Fibroblast of villous mesenchyme (primary cell): ENCODE results near the gene RFPL3. TPM values are rescaled to one million over a fixed set of nuclear protein-coding genes. Genes with fewer than 3 reads are reported as not detected.
"Not testable (repeated sequence)": the region's sequence is repeated elsewhere in the genome, so short reads cannot be mapped to it uniquely, and the experiment has no call there.

Experiments
- DNase-seq: peaks from one replicate; pipeline ENCODE4 v3.0.0-alpha.2; 2010; ENCODE audit warnings: low read depth
- H3K4me3 ChIP-seq: 2 replicates; pipeline ENCODE4 v1.5.1; 2011; ENCODE audit warnings: low read depth, mild to moderate bottlenecking, low read length
- CTCF ChIP-seq: IDR thresholded peaks from 2 replicates; pipeline ENCODE4 v1.5.1; 2012; ENCODE audit warnings: low read depth, mild to moderate bottlenecking, low read length; ENCODE audit not compliant: insufficient read depth
- total RNA-seq: library from RNA; depleted of rRNA; stranded (reverse); fragments of >200 nt; gene quantifications from 2 replicates; pipeline ENCODE4 v1.2.3, GENCODE V29; 2012

RFPL3 gene
- total RNA-seq, 1 donor, result not detected

- no peak for TF ChIP-seq CTCF
- DNase-seq, result no peak
- H3K4me3 ChIP-seq, result no peak overlapping the region
Observed at GRCh38 chr22:32333769-32334659, 23.7 kb upstream of the RFPL3 start.

- TF ChIP-seq CTCF, result no peak
- no peak overlapping the region for H3K4me3 ChIP-seq
- no peak for DNase-seq
Observed at GRCh38 chr22:32334660-32335365, 22.9 kb upstream of the RFPL3 start.

- TF ChIP-seq CTCF, result no peak
- no peak for DNase-seq
- no peak overlapping the region for H3K4me3 ChIP-seq
Observed at GRCh38 chr22:32335471-32335870, 22.2 kb upstream of the RFPL3 start.

GRCh38 chr22:32336121-32336603, 21.5 kb upstream of the RFPL3 start:
- TF ChIP-seq CTCF, result no peak

GRCh38 chr22:32336771-32337424, 20.8 kb upstream of the RFPL3 start:
- no peak for DNase-seq
- TF ChIP-seq CTCF, result no peak

More at GRCh38 chr22:32336121-32336603, 21.5 kb upstream of the RFPL3 start:
- no peak for DNase-seq
- H3K4me3 ChIP-seq, result no peak overlapping the region

GRCh38 chr22:32337425-32337824, 20.2 kb upstream of the RFPL3 start:
- DNase-seq, H3K4me3 ChIP-seq: not testable (repeated sequence)

More at GRCh38 chr22:32336771-32337424, 20.8 kb upstream of the RFPL3 start:
- H3K4me3 ChIP-seq, result no peak overlapping the region

GRCh38 chr22:32338757-32339156, 18.9 kb upstream of the RFPL3 start:
- no peak overlapping the region for H3K4me3 ChIP-seq
- TF ChIP-seq CTCF, result no peak
- DNase-seq, result no peak
